PC-3 (cell line): Measurements from ENCODE around the gene LIN37.

Source experiments
- EZH2 ChIP-seq: fragments of 300-600 bp; sonication (generic); IDR thresholded peaks from one replicate; pipeline ENCODE4 v1.6.1; 2017; ENCODE audit warnings: antibody characterized with exemption, mild to moderate bottlenecking, low read length; ENCODE audit not compliant: unreplicated experiment
- TF ChIP-seq, protein P1 (sequence below): fragments of 300-600 bp; sonication (generic); conservative IDR thresholded peaks from 2 replicates; pipeline ENCODE4 v1.5.1; 2017; ENCODE audit warnings: antibody characterized with exemption, low read depth, mild to moderate bottlenecking, low read length

DNA sequence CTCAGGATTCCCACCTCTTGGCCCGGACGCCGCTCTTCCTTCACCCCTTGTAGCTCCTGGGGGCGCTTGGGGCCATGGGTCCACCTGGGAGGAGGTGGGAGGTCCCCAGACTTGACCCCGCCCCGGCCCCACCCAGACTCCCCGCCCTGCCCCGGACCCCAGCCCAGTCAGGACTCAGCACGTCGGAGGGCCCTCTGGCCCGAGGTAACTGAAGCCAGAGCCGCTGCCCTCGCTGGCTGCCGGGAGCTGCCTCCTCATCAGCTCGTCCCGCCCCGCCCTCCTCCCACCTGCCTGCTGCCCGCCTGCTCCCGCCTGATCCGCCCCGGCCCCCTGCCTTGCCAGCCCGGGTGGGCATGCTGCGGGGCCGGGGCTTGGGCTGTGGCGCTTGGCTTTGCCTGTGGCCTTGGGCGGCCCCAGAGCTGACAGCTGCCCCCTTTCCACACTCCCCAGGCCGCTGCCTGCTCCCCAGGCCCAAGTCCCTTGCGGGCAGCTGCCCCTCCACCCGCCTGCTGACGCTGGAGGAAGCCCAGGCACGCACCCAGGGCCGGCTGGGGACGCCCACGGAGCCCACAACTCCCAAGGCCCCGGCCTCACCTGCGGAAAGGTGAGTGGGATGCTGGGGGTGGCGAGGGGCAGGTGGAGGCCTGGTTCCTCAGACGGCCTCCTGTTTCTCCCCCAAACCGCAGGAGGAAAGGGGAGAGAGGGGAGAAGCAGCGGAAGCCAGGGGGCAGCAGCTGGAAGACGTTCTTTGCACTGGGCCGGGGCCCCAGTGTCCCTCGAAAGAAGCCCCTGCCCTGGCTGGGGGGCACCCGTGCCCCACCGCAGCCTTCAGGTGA lies 36.3 kb downstream of the LIN37 start:
- TF ChIP-seq, protein P1, sequence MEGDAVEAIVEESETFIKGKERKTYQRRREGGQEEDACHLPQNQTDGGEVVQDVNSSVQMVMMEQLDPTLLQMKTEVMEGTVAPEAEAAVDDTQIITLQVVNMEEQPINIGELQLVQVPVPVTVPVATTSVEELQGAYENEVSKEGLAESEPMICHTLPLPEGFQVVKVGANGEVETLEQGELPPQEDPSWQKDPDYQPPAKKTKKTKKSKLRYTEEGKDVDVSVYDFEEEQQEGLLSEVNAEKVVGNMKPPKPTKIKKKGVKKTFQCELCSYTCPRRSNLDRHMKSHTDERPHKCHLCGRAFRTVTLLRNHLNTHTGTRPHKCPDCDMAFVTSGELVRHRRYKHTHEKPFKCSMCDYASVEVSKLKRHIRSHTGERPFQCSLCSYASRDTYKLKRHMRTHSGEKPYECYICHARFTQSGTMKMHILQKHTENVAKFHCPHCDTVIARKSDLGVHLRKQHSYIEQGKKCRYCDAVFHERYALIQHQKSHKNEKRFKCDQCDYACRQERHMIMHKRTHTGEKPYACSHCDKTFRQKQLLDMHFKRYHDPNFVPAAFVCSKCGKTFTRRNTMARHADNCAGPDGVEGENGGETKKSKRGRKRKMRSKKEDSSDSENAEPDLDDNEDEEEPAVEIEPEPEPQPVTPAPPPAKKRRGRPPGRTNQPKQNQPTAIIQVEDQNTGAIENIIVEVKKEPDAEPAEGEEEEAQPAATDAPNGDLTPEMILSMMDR: no peak
- no peak for TF ChIP-seq EZH2
